Activated naive CD4-positive, alpha-beta T cell treated with anti-CD3 and anti-CD28 coated beads for 36 hours (primary cell): ENCODE measurements around the gene ATP10B. TPM values are rescaled to one million over a fixed set of nuclear protein-coding genes. Genes with fewer than 3 reads are reported as not detected.

Source experiments
- CTCF ChIA-PET: fragments of 350-600 bp; sonication (Branson Sonifier 250); formaldehyde crosslinking; loops from one replicate; lab custom pipeline; 2021; ENCODE audit warnings: antibody characterized with exemption; lab: Charles Lee
- DNase-seq: peaks from one replicate; pipeline ENCODE4 v3.0.0-alpha.2; 2020
- H3K27ac Mint-ChIP-seq: one replicate; pipeline ENCODE4 v1.8.0; 2021; ENCODE audit warnings: mild to moderate bottlenecking, mixed read lengths
- H3K27me3 Mint-ChIP-seq: one replicate; pipeline ENCODE4 v1.8.0; 2021; ENCODE audit warnings: low read depth, mixed read lengths
- H3K36me3 Mint-ChIP-seq: one replicate; pipeline ENCODE4 v1.8.0; 2021; ENCODE audit warnings: low read depth, mixed read lengths
- H3K4me1 Mint-ChIP-seq: one replicate; pipeline ENCODE4 v1.8.0; 2021; ENCODE audit warnings: low read depth, mixed read lengths
- H3K4me3 Mint-ChIP-seq: one replicate; pipeline ENCODE4 v1.8.0; 2021; ENCODE audit warnings: mild to moderate bottlenecking, moderate library complexity, mixed read lengths
- H3K9me3 Mint-ChIP-seq: one replicate; pipeline ENCODE4 v1.8.0; 2021; ENCODE audit warnings: mixed read lengths
- intact Hi-C: fragments of 100-400 bp; cut with micrococcal nuclease; formaldehyde crosslinking; loops from one replicate; pipeline ENCODE4 v1.15.1; 2023
- total RNA-seq, 2 experiments: library from RNA; stranded (reverse); gene quantifications; one replicate each; pipeline ENCODE4 v1.2.3, GENCODE V29; 2021

ATP10B gene
- total RNA-seq, 2 experiments from 2014 or later = not detected

- no peak overlapping the region for H3K4me3 Mint-ChIP-seq
Observed at GRCh38 chr5:160525471-160526261, 326.3 kb downstream of the ATP10B start.

GRCh38 chr5:160524827-160525226 lies 327.2 kb downstream of the ATP10B start:
- intact Hi-C loops = no loop called here
- H3K27me3 Mint-ChIP-seq = peaks cover 3% of the 10 kb centered on the region
- no peak for DNase-seq
- no peaks in the 10 kb centered on the region for H3K4me1 Mint-ChIP-seq
- H3K36me3 Mint-ChIP-seq = no peaks in the 10 kb centered on the region
- CTCF ChIA-PET = interaction anchor here (1.8 kb wide), 1 partner anchor 85 kb away, joined by 4 read pairs; no protein-coding TSS in a partner anchor
- H3K9me3 Mint-ChIP-seq = no peaks in the 10 kb centered on the region
- no peak overlapping the region for H3K4me3 Mint-ChIP-seq
- H3K27ac Mint-ChIP-seq = no peak overlapping the region

More at GRCh38 chr5:160525471-160526261, 326.3 kb downstream of the ATP10B start:
- Mint-ChIP-seq H3K27ac (no peak overlapping the region), H3K36me3 (no peaks in the 10 kb centered on the region), H3K9me3 (no peaks in the 10 kb centered on the region), H3K4me1 (no peaks in the 10 kb centered on the region), H3K27me3 (peaks cover 3% of the 10 kb centered on the region)
- intact Hi-C loops = no loop called here
- no peak for DNase-seq
- CTCF ChIA-PET = interaction anchor here (1.8 kb wide), 1 partner anchor 86 kb away, joined by 4 read pairs; no protein-coding TSS in a partner anchor

GRCh38 chr5:160523502-160524163 lies 328.4 kb downstream of the ATP10B start:
- no peaks in the 10 kb centered on the region for H3K27me3 Mint-ChIP-seq
- H3K4me1 Mint-ChIP-seq = no peaks in the 10 kb centered on the region
- H3K27ac Mint-ChIP-seq = no peak overlapping the region
- intact Hi-C loops = no loop called here
- no peaks in the 10 kb centered on the region for H3K9me3 Mint-ChIP-seq
- no peak for DNase-seq
- no peaks in the 10 kb centered on the region for H3K36me3 Mint-ChIP-seq
- CTCF ChIA-PET = no interaction called here
- no peak overlapping the region for H3K4me3 Mint-ChIP-seq

- Mint-ChIP-seq H3K27me3 (no peaks in the 10 kb centered on the region), H3K9me3 (no peaks in the 10 kb centered on the region), H3K4me3 (no peak overlapping the region), H3K36me3 (no peaks in the 10 kb centered on the region), H3K27ac (no peak overlapping the region), H3K4me1 (no peaks in the 10 kb centered on the region)
- CTCF ChIA-PET = interaction anchor here (2.5 kb wide), 1 partner anchor 83 kb away, joined by 7 read pairs; no protein-coding TSS in a partner anchor
- intact Hi-C loops = no loop called here
- no peak for DNase-seq
Observed at GRCh38 chr5:160521392-160521663, 330.7 kb downstream of the ATP10B start.

GRCh38 chr5:160520609-160521391 lies 331.2 kb downstream of the ATP10B start:
- H3K9me3 Mint-ChIP-seq = no peaks in the 10 kb centered on the region
- H3K27me3 Mint-ChIP-seq = no peaks in the 10 kb centered on the region
- CTCF ChIA-PET = interaction anchor here (1.0 to 2.5 kb wide), 2 partner anchors 13 to 82 kb away, joined by 4 to 7 read pairs; no protein-coding TSS in a partner anchor
- H3K36me3 Mint-ChIP-seq = no peaks in the 10 kb centered on the region
- no peaks in the 10 kb centered on the region for H3K4me1 Mint-ChIP-seq
- DNase-seq = no peak
- H3K4me3 Mint-ChIP-seq = no peak overlapping the region
- intact Hi-C loops = no loop called here
- no peak overlapping the region for H3K27ac Mint-ChIP-seq

- no peak for DNase-seq
- CTCF ChIA-PET = no interaction called here
- Mint-ChIP-seq H3K9me3 (no peaks in the 10 kb centered on the region), H3K27me3 (no peaks in the 10 kb centered on the region), H3K4me1 (no peaks in the 10 kb centered on the region), H3K36me3 (no peaks in the 10 kb centered on the region), H3K4me3 (no peak overlapping the region), H3K27ac (no peak overlapping the region)
- intact Hi-C loops = no loop called here
Observed at GRCh38 chr5:160516696-160517530, 335.1 kb downstream of the ATP10B start.

- Mint-ChIP-seq H3K4me3 (no peak overlapping the region), H3K27me3 (no peaks in the 10 kb centered on the region), H3K36me3 (no peaks in the 10 kb centered on the region), H3K27ac (no peak overlapping the region), H3K9me3 (no peaks in the 10 kb centered on the region), H3K4me1 (no peaks in the 10 kb centered on the region)
- no peak for DNase-seq
- CTCF ChIA-PET = no interaction called here
- intact Hi-C loops = no loop called here
Observed at GRCh38 chr5:160514866-160515265, 337.1 kb downstream of the ATP10B start.

GRCh38 chr5:160514191-160514590 lies 337.8 kb downstream of the ATP10B start:
- CTCF ChIA-PET = no interaction called here
- DNase-seq = no peak
- H3K9me3 Mint-ChIP-seq = no peaks in the 10 kb centered on the region
- intact Hi-C loops = no loop called here
- H3K36me3 Mint-ChIP-seq = no peaks in the 10 kb centered on the region
- no peak overlapping the region for H3K27ac Mint-ChIP-seq
- peaks cover 2% of the 10 kb centered on the region for H3K4me1 Mint-ChIP-seq
- H3K27me3 Mint-ChIP-seq = no peaks in the 10 kb centered on the region
- no peak overlapping the region for H3K4me3 Mint-ChIP-seq

GRCh38 chr5:160513485-160513884 lies 338.5 kb downstream of the ATP10B start:
- Mint-ChIP-seq H3K27me3 (no peaks in the 10 kb centered on the region), H3K27ac (no peak overlapping the region), H3K9me3 (no peaks in the 10 kb centered on the region), H3K4me3 (no peak overlapping the region), H3K4me1 (peaks cover 7% of the 10 kb centered on the region), H3K36me3 (no peaks in the 10 kb centered on the region)
- CTCF ChIA-PET = no interaction called here
- intact Hi-C loops = no loop called here
- DNase-seq = no peak
